Activated CD4-positive, alpha-beta T cell treated with anti-CD3 and anti-CD28 coated beads, Interleukin-2, Interleukin-6, amounts not matched to agents 100 ng/mL and 50 ng/mL, durations not matched to agents 16 hours and 8 hours (primary cell): Measurements from ENCODE around the gene ABCF2.

Experiments
- DNase-seq: peaks from one replicate; pipeline ENCODE4 v3.0.0-alpha.2; 2020

Gene ABCF2

GRCh38 chr7:151252561-151252835 is 25.5 kb upstream of the ABCF2 start:
- no peak for DNase-seq

GRCh38 chr7:151251689-151252560 is 24.9 kb upstream of the ABCF2 start:
- no peak for DNase-seq

GRCh38 chr7:151251328-151251688 is 24.3 kb upstream of the ABCF2 start:
- no peak for DNase-seq

GRCh38 chr7:151250181-151251132 is 23.5 kb upstream of the ABCF2 start:
- no peak for DNase-seq

- no peak for DNase-seq
Measured at GRCh38 chr7:151249732-151250072, 22.7 kb upstream of the ABCF2 start.

GRCh38 chr7:151249034-151249731 is 22.2 kb upstream of the ABCF2 start:
- DNase-seq, result peak; percentile 32

GRCh38 chr7:151248346-151249033 is 21.5 kb upstream of the ABCF2 start, which contains the start of gene SMARCD3:
TSS of gene SMARCD3 (minus strand) at chr7:151248694. CDS start at chr7:151248562, 132 bp downstream.
- peak; percentile 21 for DNase-seq

- DNase-seq, result no peak
Measured at GRCh38 chr7:151247611-151248345, 20.8 kb upstream of the ABCF2 start.

GRCh38 chr7:151246851-151247580 is 20.0 kb upstream of the ABCF2 start:
- no peak for DNase-seq

GRCh38 chr7:151246102-151246850 is 19.3 kb upstream of the ABCF2 start:
- no peak for DNase-seq

GRCh38 chr7:151245360-151246101 is 18.5 kb upstream of the ABCF2 start:
- DNase-seq, result peak; percentile 69

GRCh38 chr7:151244841-151245346 is 17.9 kb upstream of the ABCF2 start:
- no peak for DNase-seq

- peak; percentile 80 for DNase-seq
Measured at GRCh38 chr7:151244196-151244840, 17.3 kb upstream of the ABCF2 start.

GRCh38 chr7:151243408-151244195 is 16.6 kb upstream of the ABCF2 start:
- DNase-seq, result peak; percentile 39

GRCh38 chr7:151243045-151243349 is 16.0 kb upstream of the ABCF2 start:
- no peak for DNase-seq

GRCh38 chr7:151242159-151243044 is 15.4 kb upstream of the ABCF2 start:
- no peak for DNase-seq

- no peak for DNase-seq
Measured at GRCh38 chr7:151241755-151242096, 14.7 kb upstream of the ABCF2 start.
